SK-N-MC (cell line): ENCODE results near the gene PROSER2.

Experiments
- DNase-seq: peaks from one replicate; pipeline ENCODE4 v3.0.0-alpha.2; 2011; ENCODE audit warnings: low read depth, low spot score
- H3K27ac ChIP-seq: fragments of 200-600 bp; sonication (generic); 2 replicates; pipeline ENCODE4 v1.5.1; 2016; ENCODE audit warnings: mixed run types
- H3K36me3 ChIP-seq: fragments of 200-600 bp; sonication (generic); 2 replicates; pipeline ENCODE4 v1.6.1; 2017; ENCODE audit warnings: antibody characterized with exemption, low read length, mixed read lengths; ENCODE audit not compliant: insufficient read depth
- H3K4me3 ChIP-seq: fragments of 200-600 bp; sonication (generic); 2 replicates; pipeline ENCODE4 v1.5.1; 2016
- H3K9ac ChIP-seq: fragments of 200-600 bp; sonication (generic); 2 replicates; pipeline ENCODE4 v1.8.0; 2017; ENCODE audit warnings: mixed run types, mixed read lengths; ENCODE audit not compliant: insufficient read length
- H3K9me3 ChIP-seq: fragments of 200-600 bp; sonication (generic); 2 replicates; pipeline ENCODE4 v1.6.1; 2017; ENCODE audit warnings: low read depth, mild to moderate bottlenecking, antibody characterized with exemption, low read length, moderate library complexity, mixed read lengths
- EZH2 ChIP-seq: fragments of 200-600 bp; sonication (generic); IDR thresholded peaks from one replicate; pipeline ENCODE4 v1.6.1; 2017; ENCODE audit warnings: antibody characterized with exemption
- FOXP2 ChIP-seq: optimal IDR thresholded peaks from 2 replicates; pipeline ENCODE3; 2011; ENCODE audit warnings: mild to moderate bottlenecking, moderate library complexity; ENCODE audit not compliant: insufficient read depth; ENCODE audit errors: extremely low read length, control extremely low read depth
- POLR2AphosphoS5 ChIP-seq: IDR thresholded peaks from 2 replicates; pipeline ENCODE4 v1.6.1; 2012; ENCODE audit warnings: mild to moderate bottlenecking, low read depth, low read length, borderline replicate concordance

PROSER2 gene

DNA sequence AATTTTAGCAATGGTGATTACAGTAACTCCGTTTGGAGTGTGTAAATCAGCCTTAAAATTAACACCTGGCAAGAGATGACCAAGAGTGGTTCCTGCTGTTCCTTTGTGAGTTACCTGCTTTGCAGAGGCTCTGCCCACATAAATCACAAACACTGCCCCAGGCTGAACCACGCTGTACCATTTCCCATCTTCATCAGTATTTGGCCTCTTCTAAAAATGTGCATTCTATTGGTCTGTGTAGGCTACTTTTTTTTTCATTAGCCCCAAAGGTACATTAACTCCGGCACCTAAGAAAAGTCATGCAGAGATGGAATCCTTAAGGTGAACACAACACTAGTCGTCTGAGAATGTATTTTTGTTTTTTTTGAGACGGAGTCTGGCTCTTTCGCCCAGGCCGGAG is 96.1 kb downstream of the PROSER2 start:
- Histone ChIP-seq H3K36me3 (peaks cover 4% of the 10 kb centered on the region; the same call in 1 of the 2 replicates), H3K4me3 (no peak overlapping the region), H3K9me3 (no peaks in the 10 kb centered on the region), H3K27ac (no peak overlapping the region), H3K9ac (no peak overlapping the region)
- no peak for DNase-seq
- TF ChIP-seq POLR2AphosphoS5 (no peak), EZH2 (no peak), FOXP2 (no peak)
